SU-DHL-6 (cell line): Measurements from ENCODE around the gene SLC7A7.

Source experiments
- CTCF ChIP-seq: fragments of 200-600 bp; sonication (generic); IDR thresholded peaks from one replicate; pipeline ENCODE4 v1.5.1; 2017; ENCODE audit warnings: antibody characterized with exemption, mild to moderate bottlenecking, low read length, moderate library complexity; ENCODE audit not compliant: insufficient read depth, poor library complexity, severe bottlenecking
- EZH2phosphoT487 ChIP-seq: fragments of 200-600 bp; sonication (generic), shearing (Covaris generic); conservative IDR thresholded peaks from 2 replicates; pipeline ENCODE4 v1.6.1; 2018; ENCODE audit warnings: mild to moderate bottlenecking, antibody characterized with exemption, low read length, moderate library complexity, mixed read lengths

DNA sequence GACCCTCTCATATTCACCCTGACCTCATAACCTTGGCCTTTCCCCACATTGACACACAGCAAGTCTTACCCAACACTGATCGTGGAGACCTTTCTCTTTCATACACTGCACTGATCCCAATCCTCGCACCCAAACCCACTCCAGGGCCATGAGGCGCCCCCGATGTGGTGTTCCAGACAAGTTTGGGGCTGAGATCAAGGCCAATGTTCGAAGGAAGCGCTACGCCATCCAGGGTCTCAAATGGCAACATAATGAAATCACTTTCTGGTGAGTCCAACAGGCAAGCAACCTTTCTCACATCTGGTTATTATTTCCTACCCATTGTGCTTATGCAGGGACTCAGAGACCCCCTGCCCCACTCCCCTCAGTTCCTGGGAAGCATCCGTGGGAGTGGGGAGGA is 26.5 kb upstream of the SLC7A7 start:
- TF ChIP-seq CTCF (no peak), EZH2phosphoT487 (no peak)
